Transverse colon (tissue), 4 donors: ENCODE results near the gene QSOX2. TPM values are rescaled to one million over a fixed set of nuclear protein-coding genes. Genes with fewer than 3 reads are reported as not detected.

Experiments
- DNase-seq: peaks from one replicate; pipeline ENCODE4 v3.0.0-alpha.2; 2019
- H3K27ac ChIP-seq, 4 donors: fragments of 200-600 bp; sonication (generic); 2 replicates each; pipeline ENCODE4 v1.5.1; 2016 to 2018; ENCODE audit warnings: inconsistent platforms in 4 of 4
- H3K27me3 ChIP-seq: fragments of 200-600 bp; sonication (generic); 2 replicates; pipeline ENCODE4 v1.5.1; 2017; ENCODE audit warnings: inconsistent platforms
- H3K36me3 ChIP-seq, 4 donors: fragments of 200-600 bp; sonication (generic); 2 replicates each; pipeline ENCODE4 v1.5.1; 2017 to 2019; ENCODE audit warnings: inconsistent platforms in 4 of 4
- H3K4me1 ChIP-seq, 4 donors: fragments of 200-600 bp; sonication (generic); 2 replicates each; pipeline ENCODE4 v1.5.1; 2017 to 2020; ENCODE audit warnings: inconsistent platforms in 4 of 4
- H3K4me3 ChIP-seq, 4 donors: fragments of 200-600 bp; sonication (generic); 1 replicate in 1 of 4; 2 replicates in 3 of 4; pipeline versions ENCODE4 v1.5.1 to v1.6.1; 2017 to 2019; ENCODE audit warnings: inconsistent platforms in 4 of 4
- H3K9me3 ChIP-seq, 2 donors: fragments of 200-600 bp; sonication (generic); 2 replicates each; pipeline ENCODE4 v1.5.1; 2017 to 2019; ENCODE audit warnings: inconsistent platforms in 2 of 2
- EP300 ChIP-seq: sonication (generic); formaldehyde crosslinking; IDR thresholded peaks from one replicate; pipeline ENCODE4 v1.6.1; 2017; ENCODE audit warnings: antibody characterized with exemption, low read depth
- POLR2A ChIP-seq: fragments of 450-650 bp; IDR thresholded peaks from one replicate; pipeline ENCODE4 v1.6.1; 2016; ENCODE audit warnings: antibody characterized with exemption, mild to moderate bottlenecking, moderate library complexity
- POLR2AphosphoS5 ChIP-seq, 3 donors: sonication (generic); formaldehyde crosslinking; IDR thresholded peaks; one replicate each; pipeline ENCODE4 v1.6.1; 2016; ENCODE audit warnings: antibody characterized with exemption in 3 of 3
- WGBS, 2 donors: methylation state at CpG; one replicate each; pipeline ENCODE4 v1.1.5; 2018; ENCODE audit warnings: low coverage in 1 of 2; 5-methylcytosine and 5-hydroxymethylcytosine counted together
- in situ Hi-C, 4 donors: fragments of 200-750 bp; cut with MboI; loops; one replicate each; pipeline versions ENCODE4 v1.15.0 to v1.15.1; 2017; ENCODE audit warnings: low sequenced_read_pairs in 3 of 4, low pct_ligation_motif_present in 1 of 4, low pct_unique_long_range_greater_than_20kb in 1 of 4
- intact Hi-C: fragments of 100-400 bp; cut with DNase I; formaldehyde crosslinking; loops from one replicate; pipeline ENCODE4 v1.15.1; 2023; ENCODE audit warnings: low total_unique reads
- total RNA-seq, 4 donors: library from RNA; depleted of rRNA; stranded (reverse); fragments of >200 nt; gene quantifications; one replicate each; pipeline ENCODE4 v1.1.0, GENCODE V29; 2016
- TF ChIP-seq, protein P1 (sequence below), 5 experiments: fragments of 200-600 bp in 3 of 5; fragments of 450-650 bp in 2 of 5; sonication (generic) in 3 of 5; IDR thresholded peaks; 1 replicate in 2 of 5; 2 replicates in 3 of 5; pipeline ENCODE4 v1.5.1; 2016 to 2017; ENCODE audit warnings: antibody characterized with exemption in 5 of 5, inconsistent platforms in 3 of 5, mild to moderate bottlenecking in 2 of 5, moderate library complexity in 1 of 5

The QSOX2 gene
- total RNA-seq, 4 donors from 2014 or later: 3.7 to 18.1 (median 4.8) TPM

DNA sequence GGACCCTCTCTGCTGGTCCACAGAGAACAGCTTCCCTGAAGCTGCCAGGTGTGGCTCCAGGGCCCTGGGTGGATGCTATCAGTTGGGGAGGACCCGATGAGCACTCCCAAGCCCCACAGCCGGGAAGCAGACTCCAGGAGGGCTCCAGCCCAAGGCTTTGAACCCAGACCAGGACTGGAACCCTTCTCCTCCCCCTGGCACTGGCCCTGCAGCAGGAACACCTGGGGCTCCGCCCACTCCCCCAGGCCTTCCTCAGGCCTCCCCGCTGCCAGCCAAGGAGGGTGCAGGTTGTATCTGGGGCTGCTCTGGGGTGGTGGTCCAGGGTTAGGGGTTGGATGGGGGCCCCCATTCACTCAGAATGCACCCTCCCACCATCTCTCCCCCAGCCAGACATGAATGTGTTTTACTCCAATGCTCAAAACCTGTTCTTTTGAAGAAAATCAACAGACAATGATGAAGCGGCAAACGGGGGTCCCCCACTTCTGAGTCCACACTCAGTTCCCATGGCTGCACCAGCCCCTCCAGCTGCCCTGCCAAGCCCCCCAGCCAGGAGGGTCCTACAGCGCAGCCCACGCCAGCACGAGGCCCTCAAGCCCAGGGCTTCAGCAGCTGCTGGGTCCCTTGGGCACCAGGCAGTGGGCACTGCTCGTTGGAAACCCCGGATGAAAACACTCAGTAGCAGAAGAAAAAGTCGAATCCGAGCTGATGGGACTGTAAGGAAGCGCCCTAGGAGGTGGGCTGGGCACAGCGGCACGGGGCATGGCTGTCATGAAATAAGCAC is 35.1 kb upstream of the QSOX2 start:
- intact Hi-C loops: loop anchor here (10.0 kb wide), 1 partner anchor 116 kb away; no protein-coding TSS in a partner anchor
- no peak for TF ChIP-seq POLR2A
- no peak for TF ChIP-seq EP300
- TF ChIP-seq, protein P1, sequence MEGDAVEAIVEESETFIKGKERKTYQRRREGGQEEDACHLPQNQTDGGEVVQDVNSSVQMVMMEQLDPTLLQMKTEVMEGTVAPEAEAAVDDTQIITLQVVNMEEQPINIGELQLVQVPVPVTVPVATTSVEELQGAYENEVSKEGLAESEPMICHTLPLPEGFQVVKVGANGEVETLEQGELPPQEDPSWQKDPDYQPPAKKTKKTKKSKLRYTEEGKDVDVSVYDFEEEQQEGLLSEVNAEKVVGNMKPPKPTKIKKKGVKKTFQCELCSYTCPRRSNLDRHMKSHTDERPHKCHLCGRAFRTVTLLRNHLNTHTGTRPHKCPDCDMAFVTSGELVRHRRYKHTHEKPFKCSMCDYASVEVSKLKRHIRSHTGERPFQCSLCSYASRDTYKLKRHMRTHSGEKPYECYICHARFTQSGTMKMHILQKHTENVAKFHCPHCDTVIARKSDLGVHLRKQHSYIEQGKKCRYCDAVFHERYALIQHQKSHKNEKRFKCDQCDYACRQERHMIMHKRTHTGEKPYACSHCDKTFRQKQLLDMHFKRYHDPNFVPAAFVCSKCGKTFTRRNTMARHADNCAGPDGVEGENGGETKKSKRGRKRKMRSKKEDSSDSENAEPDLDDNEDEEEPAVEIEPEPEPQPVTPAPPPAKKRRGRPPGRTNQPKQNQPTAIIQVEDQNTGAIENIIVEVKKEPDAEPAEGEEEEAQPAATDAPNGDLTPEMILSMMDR (IDR thresholded peaks at IDR 0.05): no peak
- no peak for TF ChIP-seq POLR2AphosphoS5 (IDR thresholded peaks at IDR 0.05)

DNA sequence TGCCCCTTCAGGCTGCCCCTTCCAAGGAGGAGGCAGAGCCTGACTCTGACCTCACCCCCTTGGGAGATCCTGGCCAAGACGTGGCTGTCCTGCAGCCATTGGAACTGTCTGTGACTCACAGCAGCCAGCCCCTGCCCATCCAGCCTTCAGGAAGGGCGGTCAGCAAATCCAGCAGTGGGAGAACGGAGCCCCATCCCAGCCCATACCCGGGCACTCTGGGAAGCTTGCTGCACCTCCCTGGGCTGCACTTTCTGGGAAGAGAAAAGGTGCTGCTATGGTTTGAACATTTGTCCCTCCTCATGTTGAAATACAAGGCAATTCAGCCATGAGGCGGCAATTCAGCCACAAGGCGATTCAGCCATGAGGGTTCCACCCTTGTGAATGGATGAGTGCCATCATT is 33.9 kb upstream of the QSOX2 start:
- Histone ChIP-seq H3K4me3 (no peak overlapping the region), H3K27ac (no peak overlapping the region), H3K4me1 (peaks cover 5 to 8% (median 7%) of the 10 kb centered on the region in 4 donors), H3K36me3 (no peaks in the 10 kb centered on the region), H3K9me3 (no peaks in the 10 kb centered on the region), H3K27me3 (peaks cover 18% of the 10 kb centered on the region)
- intact Hi-C loops: no loop called here
- DNase-seq: no peak
- 77% methylated on average over 5 of the region's 6 CpGs; no CpG with 5 or more reads in 1 of the 2 donors for WGBS, 2 donors
- TF ChIP-seq POLR2AphosphoS5 (IDR thresholded peaks at IDR 0.05) (no peak), POLR2A (no peak), EP300 (no peak)
- TF ChIP-seq, protein P1 (IDR thresholded peaks at IDR 0.05): no peak
- in situ Hi-C loops: loop anchor here in 1 of 4 donors (10.0 kb wide), 1 partner anchor 115 kb away; no protein-coding TSS in a partner anchor

More for the DNA sequence above, 35.1 kb upstream of the QSOX2 start:
- Histone ChIP-seq H3K27me3 (peaks cover 20% of the 10 kb centered on the region), H3K4me1 (peaks cover 5 to 8% (median 7%) of the 10 kb centered on the region in 4 donors), H3K9me3 (no peaks in the 10 kb centered on the region), H3K27ac (no peak overlapping the region), H3K36me3 (no peaks in the 10 kb centered on the region), H3K4me3 (no peak overlapping the region)
- 81% methylated on average over 16 of the region's 16 CpGs; no CpG with 5 or more reads in 1 of the 2 donors for WGBS, 2 donors
- DNase-seq: no peak
- in situ Hi-C loops: loop anchor here in 2 of 4 donors (10.0 kb wide), 2 partner anchors 106 to 116 kb away; no protein-coding TSS in a partner anchor

DNA sequence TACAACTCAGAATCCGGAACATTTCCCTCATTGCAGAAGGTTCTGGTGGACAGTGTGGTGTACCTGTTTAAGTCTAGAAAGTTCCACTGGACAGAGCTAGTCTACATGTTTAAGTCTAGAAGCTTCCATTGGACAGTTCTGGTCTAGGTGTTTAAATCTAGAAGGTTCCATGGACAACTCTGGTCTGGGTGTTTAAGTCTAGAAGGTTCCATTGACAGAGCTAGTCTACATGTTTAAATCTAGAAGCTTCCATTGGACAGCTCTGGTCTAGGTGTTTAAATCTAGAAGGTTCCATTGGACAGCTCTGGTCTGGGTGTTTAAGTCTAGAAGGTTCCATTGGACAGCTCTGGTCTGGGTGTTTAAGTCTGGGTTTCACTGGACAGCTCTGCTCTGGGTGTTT is 33.3 kb upstream of the QSOX2 start:
- in situ Hi-C loops (loop anchor here in 1 of 4 donors (10.0 kb wide), 1 partner anchor 114 kb away; no protein-coding TSS in a partner anchor), intact Hi-C loops (no loop called here)
- Histone ChIP-seq H3K36me3 (no peaks in the 10 kb centered on the region), H3K4me1 (peaks cover 5 to 8% (median 7%) of the 10 kb centered on the region in 4 donors), H3K27ac (no peak overlapping the region), H3K9me3 (no peaks in the 10 kb centered on the region), H3K27me3 (peaks cover 18% of the 10 kb centered on the region), H3K4me3 (no peak overlapping the region)
- no peak for DNase-seq
- TF ChIP-seq POLR2AphosphoS5 (IDR thresholded peaks at IDR 0.05) (no peak), POLR2A (no peak), EP300 (no peak)
- TF ChIP-seq, protein P1 (IDR thresholded peaks at IDR 0.05): no peak
- WGBS, 2 donors: 90 to 100% methylated on average over 1 of the region's 1 CpG

DNA sequence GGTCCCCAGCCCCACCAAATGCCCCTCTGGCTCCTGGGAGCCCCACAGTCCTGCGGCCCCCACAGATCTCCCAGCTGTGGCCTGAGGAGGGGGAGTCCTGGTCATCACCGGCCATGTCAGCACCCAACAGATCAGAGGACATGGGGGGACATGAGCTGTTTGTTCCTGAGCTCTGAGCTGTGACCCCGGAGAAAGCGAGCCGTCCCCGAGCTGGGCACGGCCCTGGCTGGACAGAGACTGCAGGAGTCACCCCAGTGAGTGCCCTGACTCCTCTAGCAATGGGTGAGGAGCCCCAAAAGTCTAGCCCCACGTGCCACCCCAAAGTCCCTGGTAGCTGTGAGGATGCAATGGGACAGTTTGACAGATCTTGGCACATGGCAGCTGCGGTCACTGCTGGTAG is 32.6 kb upstream of the QSOX2 start:
- WGBS, 2 donors: 78% methylated on average over 9 of the region's 9 CpGs; no CpG with 5 or more reads in 1 of the 2 donors
- no peak for TF ChIP-seq POLR2A
- TF ChIP-seq EP300: no peak
- no peak for TF ChIP-seq POLR2AphosphoS5 (IDR thresholded peaks at IDR 0.05)
- TF ChIP-seq, protein P1 (IDR thresholded peaks at IDR 0.05): no peak
- Histone ChIP-seq H3K27ac (no peak overlapping the region), H3K4me3 (no peak overlapping the region), H3K9me3 (no peaks in the 10 kb centered on the region), H3K27me3 (peaks cover 16% of the 10 kb centered on the region), H3K36me3 (no peaks in the 10 kb centered on the region), H3K4me1 (peaks cover 2 to 3% (median 2%) of the 10 kb centered on the region in 4 donors)
- DNase-seq: no peak
- intact Hi-C loops: no loop called here
- in situ Hi-C loops: loop anchor here in 1 of 4 donors (10.0 kb wide), 1 partner anchor 113 kb away; no protein-coding TSS in a partner anchor
